Esophagus muscularis mucosa (tissue), 4 donors: ENCODE data around the gene USP36.

ENCODE experiments used
- CTCF ChIP-seq, 3 experiments: fragments of 200-600 bp in 2 of 3; fragments of 450-650 bp in 1 of 3; sonication (generic) in 2 of 3; IDR thresholded peaks; one replicate each; pipeline ENCODE4 v1.5.1; 2017 to 2019; ENCODE audit warnings: antibody characterized with exemption in 3 of 3, mild to moderate bottlenecking in 2 of 3, moderate library complexity in 1 of 3
- EP300 ChIP-seq: sonication (generic); formaldehyde crosslinking; IDR thresholded peaks from one replicate; pipeline ENCODE4 v1.6.1; 2017; ENCODE audit warnings: antibody characterized with exemption
- POLR2A ChIP-seq: fragments of 450-650 bp; IDR thresholded peaks from one replicate; pipeline ENCODE4 v1.6.1; 2017; ENCODE audit warnings: antibody characterized with exemption, moderate library complexity, mild to moderate bottlenecking, low read depth
- POLR2AphosphoS5 ChIP-seq, 2 donors: sonication (generic); formaldehyde crosslinking; IDR thresholded peaks; one replicate each; pipeline ENCODE4 v1.6.1; 2017; ENCODE audit warnings: antibody characterized with exemption in 2 of 2

DNA sequence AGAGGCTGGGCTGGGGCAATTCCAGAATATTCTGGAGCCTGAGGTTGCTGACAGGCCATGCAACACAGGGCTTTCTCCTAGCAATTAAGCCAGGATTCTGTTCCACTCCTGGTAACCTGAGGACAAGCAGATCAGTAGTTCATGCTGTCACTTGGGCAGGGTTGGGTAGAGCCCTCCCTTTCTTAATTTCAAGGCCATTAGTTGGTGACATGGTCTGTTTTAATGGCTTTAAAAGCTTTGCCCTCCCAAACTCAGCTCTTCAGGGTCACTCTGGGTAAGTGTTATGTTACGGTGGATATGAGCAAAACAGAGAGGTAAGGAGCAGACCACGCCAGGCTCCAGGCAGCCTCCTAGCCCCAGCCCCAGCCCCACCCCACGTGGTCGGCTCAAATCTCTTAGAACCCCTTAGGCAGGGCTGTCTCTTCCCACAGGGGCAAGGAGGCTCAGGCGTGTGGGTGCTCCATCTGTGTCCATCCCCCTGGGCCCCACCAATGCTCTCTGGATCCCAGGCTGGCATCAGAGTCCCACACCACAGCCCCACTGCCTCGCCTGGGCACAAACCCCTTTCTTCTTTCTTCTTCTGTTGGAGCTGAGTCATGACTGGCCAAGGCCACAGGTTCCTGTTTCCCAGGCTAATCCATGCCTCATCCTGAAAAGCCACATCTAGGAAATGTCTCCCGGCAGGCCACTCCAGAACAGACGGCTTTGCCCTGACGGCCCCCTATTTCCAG is 34.9 kb upstream of the USP36 start:
- TF ChIP-seq POLR2A (no peak), CTCF (IDR thresholded peaks at IDR 0.05) (no peak), POLR2AphosphoS5 (IDR thresholded peaks at IDR 0.05) (no peak), EP300 (no peak)
